Hepatic stellate cell (primary cell): ENCODE measurements around the gene PALLD.

Experiments
- DNase-seq: peaks from one replicate; pipeline ENCODE4 v3.0.0; 2011; ENCODE audit warnings: low spot score

Gene PALLD

GRCh38 chr4:168852933-168853713 is 356.3 kb downstream of the PALLD start:
- no peak for DNase-seq

- no peak for DNase-seq
Measured at GRCh38 chr4:168853770-168854169, 356.9 kb downstream of the PALLD start.

DNA sequence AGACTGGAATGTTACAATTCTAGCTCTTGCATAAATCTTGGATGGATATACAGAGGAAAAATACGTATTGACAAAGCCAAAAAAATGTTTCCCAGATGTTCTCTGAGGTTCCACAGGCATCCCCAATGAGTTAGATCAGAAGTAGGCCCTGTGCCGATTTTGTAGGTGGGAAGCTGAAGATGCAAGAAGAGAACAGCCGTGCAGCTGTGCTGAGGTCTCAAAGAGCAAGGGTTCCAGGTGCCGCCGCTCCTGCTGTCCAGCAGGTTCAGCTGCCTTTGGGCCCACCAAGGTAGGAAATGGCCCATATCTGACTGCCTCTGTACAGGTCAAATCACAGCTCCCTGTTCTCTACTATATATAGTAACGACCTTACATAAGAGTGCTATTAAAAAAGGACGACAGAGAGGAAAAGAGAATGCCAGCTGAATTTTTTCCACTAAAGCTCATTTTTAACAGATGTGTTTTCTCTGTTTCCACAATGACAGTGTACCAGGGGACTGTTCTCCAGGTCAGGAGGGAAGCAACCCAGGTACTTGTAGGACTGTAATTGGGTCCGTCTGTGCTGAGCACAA is 357.6 kb downstream of the PALLD start:
- no peak for DNase-seq

- DNase-seq, result no peak
Measured at GRCh38 chr4:168856312-168856711, 359.5 kb downstream of the PALLD start.

GRCh38 chr4:168857009-168857408 is 360.2 kb downstream of the PALLD start:
- no peak for DNase-seq

DNA sequence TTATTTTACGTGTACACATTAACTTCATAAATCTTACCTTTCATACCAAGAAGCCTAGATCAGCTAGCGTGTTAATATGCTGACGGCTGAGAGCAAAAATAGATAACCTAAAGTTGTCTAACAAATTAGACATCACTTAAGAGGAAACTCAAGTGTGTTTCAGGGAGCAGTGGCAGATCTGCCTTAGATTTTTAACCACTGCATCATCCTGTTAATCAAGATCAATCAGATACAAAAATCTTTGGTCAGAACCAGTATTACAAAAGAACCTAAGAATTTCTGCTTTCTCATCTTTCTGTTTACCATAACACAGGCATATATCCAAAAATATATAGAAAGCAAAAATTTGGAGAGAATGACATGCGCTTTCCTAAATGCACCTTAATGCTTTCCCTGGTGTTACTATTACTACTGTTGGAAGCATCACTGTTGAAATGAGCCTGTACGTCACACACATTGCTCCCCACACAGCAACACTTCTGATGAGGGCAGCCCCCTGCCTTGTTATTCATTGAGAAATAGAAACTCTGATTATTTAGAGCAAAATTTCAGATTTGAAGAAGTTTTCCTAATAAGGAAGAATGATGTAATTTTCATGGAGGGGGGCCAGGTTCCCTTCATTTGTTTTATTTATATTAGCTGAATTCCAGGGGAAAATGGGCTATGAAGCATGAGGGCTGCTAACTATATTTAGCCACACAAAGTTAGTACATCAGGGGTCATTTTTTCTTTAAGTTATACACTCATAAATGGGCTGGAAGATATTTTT is 360.9 kb downstream of the PALLD start:
- DNase-seq, result no peak

- DNase-seq, result no peak
Measured at GRCh38 chr4:168859100-168859499, 362.2 kb downstream of the PALLD start.

GRCh38 chr4:168859888-168860694 is 363.2 kb downstream of the PALLD start:
- DNase-seq, result no peak

GRCh38 chr4:168860827-168861226 is 364.0 kb downstream of the PALLD start:
- DNase-seq, result no peak

DNA sequence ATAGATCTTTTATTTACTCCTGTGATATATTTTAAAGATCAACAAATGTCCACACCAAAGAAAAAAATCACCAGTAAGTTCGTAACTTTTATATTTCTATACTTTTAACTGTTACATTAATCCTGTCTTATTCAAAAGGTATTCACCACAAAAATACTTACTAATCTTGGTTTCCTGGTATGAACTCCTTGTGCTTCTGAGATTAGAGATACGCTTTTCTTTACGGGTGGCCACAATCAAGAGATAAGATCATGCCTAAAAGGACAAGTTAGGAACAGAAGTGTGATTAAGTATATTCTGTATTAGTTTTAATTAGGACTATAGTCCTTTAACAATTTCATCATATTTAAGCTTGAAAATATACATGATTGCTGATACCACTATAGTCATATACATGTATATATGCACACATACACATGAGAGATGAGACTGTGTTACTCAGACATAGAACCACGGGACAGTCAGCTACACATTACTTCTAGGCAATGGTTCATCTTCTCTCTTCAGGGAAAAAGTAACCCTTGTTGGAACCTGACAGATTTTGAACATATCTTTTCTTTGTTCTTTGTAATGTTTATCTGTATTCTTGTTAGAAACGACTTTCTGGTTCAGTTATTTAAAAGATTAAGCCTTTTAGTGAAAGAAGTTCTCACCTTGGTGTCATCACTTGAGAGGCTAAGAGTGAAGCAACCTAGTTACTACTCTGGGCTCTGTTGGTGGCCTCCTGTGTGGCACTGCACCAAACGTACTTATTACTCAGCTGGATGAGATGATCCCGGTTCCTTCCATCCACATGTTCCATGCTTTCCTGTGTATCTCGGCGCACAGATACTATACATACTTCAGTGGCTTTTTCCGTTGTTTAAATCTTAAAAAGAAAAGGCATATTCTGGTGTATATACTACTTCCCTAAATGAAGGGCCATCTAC is 367.1 kb downstream of the PALLD start:
- DNase-seq, result no peak

- no peak for DNase-seq
Measured at GRCh38 chr4:168864821-168865541, 368.1 kb downstream of the PALLD start.

- no peak for DNase-seq
Measured at GRCh38 chr4:168865854-168866253, 369.0 kb downstream of the PALLD start.

DNA sequence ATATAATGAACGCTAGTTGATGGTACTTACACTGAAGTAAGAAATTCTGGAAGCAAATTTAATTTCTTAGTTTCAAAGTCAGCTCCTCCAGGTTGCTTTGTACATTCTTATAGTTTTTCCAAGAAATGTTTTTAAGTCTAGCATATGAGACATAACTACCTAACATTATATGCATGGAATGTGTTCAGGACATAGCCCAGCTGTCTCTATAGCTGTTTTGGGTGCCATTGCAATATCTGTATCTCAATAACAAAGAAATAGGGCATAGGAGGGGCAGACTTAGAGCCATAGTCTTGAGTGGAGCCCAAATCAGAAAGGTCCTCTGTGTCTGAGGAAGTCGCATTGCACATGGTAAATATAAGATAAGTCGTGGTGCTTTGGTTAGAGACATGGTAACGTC is 369.8 kb downstream of the PALLD start:
- DNase-seq, result no peak

- no peak for DNase-seq
Measured at GRCh38 chr4:168867128-168867527, 370.3 kb downstream of the PALLD start.

DNA sequence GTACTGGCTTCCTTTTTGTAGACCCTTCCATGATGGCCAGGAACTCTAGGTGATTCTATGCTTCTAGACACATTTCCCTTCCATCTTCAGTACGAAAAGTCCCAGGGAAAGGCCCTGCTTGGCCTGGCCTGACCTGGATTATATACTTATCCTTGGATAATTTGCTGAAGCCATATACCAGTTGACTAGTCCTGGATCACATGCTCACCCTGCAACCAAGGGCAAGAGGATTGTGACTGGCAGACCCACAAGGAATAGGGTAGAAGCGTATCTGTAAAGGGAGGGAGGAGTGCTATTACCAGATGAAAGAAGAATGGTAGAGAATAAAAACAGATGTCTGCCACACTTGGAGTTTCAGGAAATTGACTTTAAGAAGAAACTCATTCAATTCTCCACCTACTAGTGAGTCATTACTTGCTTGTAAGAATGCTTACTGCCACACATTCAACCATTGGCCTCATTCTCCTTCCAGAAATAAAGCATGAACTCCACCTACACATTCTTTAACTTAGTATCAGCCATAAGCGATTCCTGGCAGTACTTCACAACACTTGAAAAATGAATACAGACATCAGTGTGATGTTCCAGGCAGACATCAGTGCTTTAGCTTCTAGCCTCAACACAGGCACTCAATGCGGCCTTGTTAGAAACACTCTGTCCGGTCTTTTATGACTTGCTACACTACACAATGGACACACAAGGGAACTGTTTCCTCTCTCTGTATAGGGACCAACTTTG is 371.4 kb downstream of the PALLD start:
- DNase-seq, result no peak

DNA sequence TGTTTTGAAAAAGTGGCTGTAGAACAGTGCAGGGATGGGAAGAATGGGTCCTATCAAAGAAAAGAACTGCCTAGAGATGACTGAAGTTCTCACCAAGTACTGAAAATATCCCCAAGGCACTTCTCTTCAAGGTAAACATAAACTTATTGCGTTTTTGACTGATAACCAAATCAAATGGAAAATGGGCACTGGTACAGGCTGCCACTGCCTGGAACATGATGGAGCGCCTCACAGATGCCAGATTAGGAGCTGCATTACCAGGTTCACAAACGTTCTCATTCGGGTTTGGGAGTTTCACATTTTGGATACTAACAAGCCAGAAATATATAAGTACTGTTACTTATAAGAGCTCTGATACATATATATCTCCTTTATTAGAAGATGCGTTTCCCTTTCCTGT is 371.9 kb downstream of the PALLD start:
- no peak for DNase-seq

GRCh38 chr4:168870004-168870403 is 373.2 kb downstream of the PALLD start:
- DNase-seq, result no peak

GRCh38 chr4:168871632-168872031 is 374.8 kb downstream of the PALLD start:
- DNase-seq, result no peak

DNA sequence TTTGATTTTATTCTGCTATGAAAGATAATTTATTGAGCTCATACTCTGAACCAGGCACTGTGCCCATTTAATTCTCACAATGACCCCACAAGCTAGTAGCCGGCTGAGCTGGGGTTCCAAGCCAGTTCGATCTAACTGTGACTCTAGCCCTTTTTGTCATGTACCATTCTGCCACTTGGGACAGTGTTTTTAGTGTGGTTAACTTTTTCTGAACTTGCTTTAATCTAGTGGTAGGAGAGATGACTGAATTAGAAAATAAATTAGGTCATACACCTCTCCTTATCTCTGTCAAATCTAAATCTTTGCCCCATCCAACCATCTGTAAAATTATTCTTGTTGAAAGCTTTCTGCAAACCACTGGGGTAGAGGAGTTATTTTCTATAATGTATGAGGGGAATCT is 377.2 kb downstream of the PALLD start:
- no peak for DNase-seq

- no peak for DNase-seq
Measured at GRCh38 chr4:168876106-168876505, 379.3 kb downstream of the PALLD start.
